Measurements from ENCODE around the gene CRISP2.

DNA sequence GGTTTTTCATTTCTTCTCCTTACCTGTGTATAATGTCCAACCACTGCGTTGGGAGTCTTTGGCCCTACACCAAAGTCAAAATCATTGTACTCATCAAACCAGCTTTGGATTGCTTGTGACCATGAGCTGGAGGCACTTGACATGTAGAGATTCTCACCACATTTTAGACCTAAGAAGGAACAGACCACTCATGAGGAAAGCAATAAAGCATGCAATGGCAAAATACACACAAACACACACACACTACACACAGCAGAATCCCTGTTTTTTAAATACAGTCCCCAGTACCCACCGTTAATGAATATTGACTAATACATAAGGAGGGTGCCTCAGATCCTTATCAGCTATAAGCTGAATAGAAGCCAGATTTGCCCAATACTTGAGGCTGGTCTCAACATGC is 20.3 kb upstream of the CRISP2 start:
- TF ChIP-seq, protein P1, sequence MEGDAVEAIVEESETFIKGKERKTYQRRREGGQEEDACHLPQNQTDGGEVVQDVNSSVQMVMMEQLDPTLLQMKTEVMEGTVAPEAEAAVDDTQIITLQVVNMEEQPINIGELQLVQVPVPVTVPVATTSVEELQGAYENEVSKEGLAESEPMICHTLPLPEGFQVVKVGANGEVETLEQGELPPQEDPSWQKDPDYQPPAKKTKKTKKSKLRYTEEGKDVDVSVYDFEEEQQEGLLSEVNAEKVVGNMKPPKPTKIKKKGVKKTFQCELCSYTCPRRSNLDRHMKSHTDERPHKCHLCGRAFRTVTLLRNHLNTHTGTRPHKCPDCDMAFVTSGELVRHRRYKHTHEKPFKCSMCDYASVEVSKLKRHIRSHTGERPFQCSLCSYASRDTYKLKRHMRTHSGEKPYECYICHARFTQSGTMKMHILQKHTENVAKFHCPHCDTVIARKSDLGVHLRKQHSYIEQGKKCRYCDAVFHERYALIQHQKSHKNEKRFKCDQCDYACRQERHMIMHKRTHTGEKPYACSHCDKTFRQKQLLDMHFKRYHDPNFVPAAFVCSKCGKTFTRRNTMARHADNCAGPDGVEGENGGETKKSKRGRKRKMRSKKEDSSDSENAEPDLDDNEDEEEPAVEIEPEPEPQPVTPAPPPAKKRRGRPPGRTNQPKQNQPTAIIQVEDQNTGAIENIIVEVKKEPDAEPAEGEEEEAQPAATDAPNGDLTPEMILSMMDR (IDR thresholded peaks at IDR 0.05; ENCODE audit: low read depth, low read length, missing input control) = no peak
- TF ChIP-seq, protein P2, sequence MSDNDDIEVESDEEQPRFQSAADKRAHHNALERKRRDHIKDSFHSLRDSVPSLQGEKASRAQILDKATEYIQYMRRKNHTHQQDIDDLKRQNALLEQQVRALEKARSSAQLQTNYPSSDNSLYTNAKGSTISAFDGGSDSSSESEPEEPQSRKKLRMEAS (IDR thresholded peaks at IDR 0.05) = no peak
- TF ChIP-seq TAF1 (conservative IDR thresholded peaks at IDR 0.05) = no peak
